ENCODE measurements around the gene P2RY6.
"Not testable (repeated sequence)": the region's sequence is repeated elsewhere in the genome, so short reads cannot be mapped to it uniquely, and the experiment has no call there.

P2RY6 gene

DNA sequence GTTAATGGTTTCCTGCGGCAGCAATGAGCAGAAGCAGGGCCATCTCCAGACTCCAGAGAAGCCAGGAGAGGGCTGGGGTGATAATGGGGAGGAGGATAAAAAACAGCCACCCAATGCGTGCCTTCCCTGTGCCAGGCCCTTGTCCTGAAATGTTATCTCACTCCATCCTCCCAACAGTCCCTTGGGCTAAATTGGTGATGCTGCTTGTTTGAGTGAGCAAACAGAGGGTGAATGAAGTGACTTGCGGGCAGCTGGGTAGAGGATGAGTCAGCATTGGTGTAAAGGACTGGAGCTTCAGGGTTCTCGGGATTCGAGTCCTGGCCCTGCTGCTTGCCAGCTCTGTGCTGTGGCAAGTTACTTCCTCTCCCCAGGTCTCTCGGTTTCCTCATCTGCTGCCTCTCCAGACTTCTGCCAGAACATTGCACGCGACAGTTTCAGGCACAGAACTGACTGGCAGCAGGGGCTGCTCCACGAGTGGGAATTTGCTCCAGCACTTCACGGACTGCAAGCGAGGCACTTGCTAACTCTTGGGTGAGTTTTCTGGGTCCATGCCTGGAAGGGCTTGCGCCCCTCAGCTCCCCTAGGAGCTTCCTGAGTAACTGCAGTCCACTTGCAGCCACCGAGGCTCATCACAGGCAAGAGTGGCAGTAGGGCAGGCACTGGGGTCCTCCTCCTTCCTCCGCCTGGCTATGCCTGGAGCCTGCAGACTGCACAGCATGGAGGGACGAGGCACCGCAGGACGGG, at the start of gene P2RY6:
P2RY6 (plus strand) TSS at position 403 of the 744 bp plus-strand sequence. CDS start 24,181 bp downstream, outside the sequence.
- DNase-seq = peak; percentile 99

DNA sequence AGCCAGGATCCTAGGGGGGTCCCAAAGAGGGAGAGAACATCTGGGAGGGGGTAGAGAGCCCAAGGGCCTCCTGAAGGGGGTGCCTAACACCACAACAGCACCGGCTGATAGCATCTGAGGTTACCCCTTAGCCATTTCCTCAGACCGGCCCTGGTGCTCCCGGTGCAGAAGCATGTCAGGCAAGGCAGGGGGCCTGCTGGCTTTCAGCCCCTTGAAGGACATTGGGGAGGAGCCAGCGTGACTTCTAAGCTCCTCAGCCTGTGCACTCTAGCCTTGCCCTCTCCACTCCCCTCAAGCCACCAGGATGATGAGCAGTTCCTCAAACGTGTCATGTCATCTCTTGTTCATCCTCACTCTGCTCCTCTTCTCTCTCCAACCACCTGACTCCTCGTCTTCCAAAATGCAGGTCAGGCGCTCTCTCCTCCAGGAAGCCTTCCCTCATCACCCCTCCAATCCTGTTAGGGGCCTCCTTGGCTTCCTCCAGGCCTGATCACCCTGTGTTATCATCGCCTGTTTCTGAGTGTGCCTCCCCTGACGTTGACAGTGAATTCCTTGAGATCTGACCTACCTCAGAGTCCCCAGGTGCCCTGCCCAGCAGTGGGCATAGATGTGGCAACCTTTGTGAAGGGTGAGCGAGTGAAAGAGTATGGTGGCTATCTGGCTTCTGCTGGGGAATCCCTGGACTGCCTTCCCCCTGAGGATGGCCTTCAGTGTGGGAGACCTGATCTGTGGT, 48.0 kb upstream of the P2RY6 start:
- DNase-seq = no peak

DNA sequence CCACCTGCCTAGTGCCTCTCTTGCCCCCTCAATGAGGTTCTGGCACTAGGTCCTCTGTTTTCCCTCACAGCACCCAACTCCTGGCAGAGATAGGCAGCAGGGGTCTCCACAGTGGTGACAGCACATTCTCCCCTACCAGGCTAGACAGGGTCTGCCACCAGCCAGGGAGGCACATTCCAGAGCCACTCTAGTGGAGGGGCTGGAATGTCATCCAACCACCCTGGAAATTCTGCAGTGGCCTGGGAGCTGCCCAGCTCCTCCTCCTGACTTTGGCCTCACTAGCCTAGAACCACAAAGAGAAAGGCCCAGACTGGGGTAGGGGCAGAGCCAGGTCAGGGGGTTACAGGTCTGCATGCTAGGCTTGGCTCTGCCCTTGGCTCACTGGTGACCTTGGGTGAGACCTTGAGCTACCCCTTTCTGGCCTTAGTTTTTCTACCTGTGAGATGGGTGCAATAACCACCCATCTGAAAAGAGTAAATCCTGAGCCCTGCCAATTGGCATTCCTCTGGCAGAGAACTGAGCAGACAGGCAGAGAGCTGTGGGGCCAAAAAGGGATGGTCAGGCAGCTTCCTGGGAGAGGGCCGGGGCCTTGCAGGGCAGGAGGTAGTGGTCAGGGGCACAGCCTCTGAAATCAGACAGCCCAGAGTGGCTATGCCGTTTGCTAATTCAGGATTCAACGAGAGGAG, 47.0 kb upstream of the P2RY6 start:
- DNase-seq = no peak

GRCh38 chr11:73225851-73226250, 46.3 kb upstream of the P2RY6 start:
- DNase-seq = no peak

GRCh38 chr11:73226297-73227006, 45.7 kb upstream of the P2RY6 start:
- no peak for DNase-seq

GRCh38 chr11:73227571-73228211, 44.4 kb upstream of the P2RY6 start:
- no peak for DNase-seq

GRCh38 chr11:73228268-73229134, 43.6 kb upstream of the P2RY6 start:
- no peak for DNase-seq

DNA sequence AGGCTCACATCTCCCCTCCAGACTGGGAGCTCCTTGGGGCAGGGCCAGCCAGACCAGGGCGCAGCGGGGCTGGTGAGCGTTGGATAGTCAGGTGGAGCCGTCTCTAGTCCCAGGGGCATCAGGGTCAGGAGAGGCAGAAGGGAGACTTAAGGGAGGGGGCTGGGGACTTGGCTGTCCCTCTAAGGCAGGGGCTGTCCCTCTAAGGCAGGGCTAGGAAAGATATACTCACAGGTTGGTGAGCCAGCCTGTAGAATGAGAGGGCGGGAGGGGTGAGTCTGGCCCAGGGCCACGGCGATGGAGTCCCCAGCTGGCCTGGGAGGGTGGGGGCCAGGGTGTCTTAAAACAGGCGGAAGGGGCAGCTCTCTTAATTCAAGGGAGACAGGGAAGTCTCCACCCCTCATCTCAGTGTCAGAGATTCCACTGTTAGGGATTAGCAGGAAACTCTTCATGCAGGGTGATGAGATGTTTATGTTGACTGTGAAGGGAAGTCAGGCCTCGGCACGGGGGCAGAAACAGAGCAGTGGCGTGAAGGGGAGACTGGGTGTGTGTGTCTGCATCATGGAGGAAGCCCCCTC, 42.7 kb upstream of the P2RY6 start:
- no peak for DNase-seq

- no peak for DNase-seq
These were observed 42.0 kb upstream of the P2RY6 start for GRCh38 chr11:73229896-73230875.

GRCh38 chr11:73230931-73231330, 41.2 kb upstream of the P2RY6 start:
- no peak for DNase-seq

DNA sequence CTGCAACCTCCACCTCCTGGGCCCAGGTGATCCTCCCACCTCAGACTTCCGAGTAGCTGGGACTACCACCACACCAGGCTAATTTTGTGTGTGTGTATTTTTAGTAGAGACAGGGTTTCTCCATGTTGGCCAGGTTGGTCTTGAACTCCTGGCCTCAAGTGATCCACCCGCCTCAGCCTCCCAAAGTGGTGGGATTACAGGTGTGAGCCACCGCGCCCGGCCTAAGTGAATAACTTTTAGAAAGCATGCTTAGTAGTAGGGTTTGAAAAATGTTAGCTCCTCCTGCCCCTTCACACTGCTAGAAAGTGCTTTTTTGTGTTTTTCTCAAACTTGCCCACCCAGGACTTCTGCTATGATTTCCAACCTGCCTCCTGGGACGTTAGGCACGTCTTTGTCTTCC, 39.7 kb upstream of the P2RY6 start:
- DNase-seq = not testable (repeated sequence)

DNA sequence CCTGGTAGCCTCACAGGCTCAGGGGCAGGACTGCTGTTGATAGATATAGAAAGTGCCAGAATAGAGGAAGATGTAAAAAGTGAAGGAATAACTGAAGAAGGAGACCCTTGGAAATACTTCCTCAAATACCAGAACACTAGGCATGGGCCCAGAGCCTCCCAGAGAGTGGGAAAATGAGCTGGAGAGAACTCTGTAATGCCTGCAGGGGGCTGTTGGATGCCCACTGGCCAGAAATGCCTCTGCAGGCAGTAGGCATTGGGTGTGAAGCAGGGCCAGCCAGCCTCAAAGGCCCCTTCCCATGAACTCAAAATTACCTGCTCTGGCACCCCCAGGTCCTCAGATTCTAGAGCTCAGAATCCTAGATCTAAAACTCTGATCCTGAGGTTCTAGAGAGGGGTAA, 38.9 kb upstream of the P2RY6 start:
- no peak for DNase-seq

GRCh38 chr11:73233692-73234470, 38.3 kb upstream of the P2RY6 start:
- no peak for DNase-seq

GRCh38 chr11:73234471-73235181, 37.5 kb upstream of the P2RY6 start:
- no peak for DNase-seq

GRCh38 chr11:73235236-73235786, 36.8 kb upstream of the P2RY6 start:
- no peak for DNase-seq

GRCh38 chr11:73236205-73236765, 35.9 kb upstream of the P2RY6 start:
- no peak for DNase-seq

DNA sequence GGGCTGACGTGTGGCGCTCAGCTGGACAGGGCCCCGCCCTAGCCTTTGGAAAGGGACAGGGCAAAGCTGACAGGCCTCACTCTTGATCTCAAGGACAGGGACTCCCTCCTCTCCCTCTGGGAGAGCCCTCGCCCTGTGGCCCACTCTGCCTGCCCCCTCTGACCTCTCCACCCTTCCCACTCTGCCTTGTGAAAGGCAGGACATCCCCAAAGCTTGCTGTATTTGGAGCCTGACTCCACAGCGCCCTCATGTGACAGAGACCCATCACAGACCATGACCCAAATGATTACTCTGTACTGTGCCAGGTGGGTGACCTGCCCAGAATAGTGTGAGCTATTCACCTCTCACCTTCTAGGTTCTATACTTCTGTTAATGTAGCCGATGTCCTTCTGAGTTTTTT, 35.3 kb upstream of the P2RY6 start:
- DNase-seq = peak; percentile 44 to 60
